Activated T-cell treated with anti-CD3 and anti-CD28 coated beads, Interleukin-2, amount 50 U/mL, for 4 hours (primary cell): ENCODE measurements around the gene CAPN8. TPM values are rescaled to one million over a fixed set of nuclear protein-coding genes. Genes with fewer than 3 reads are reported as not detected.
A peak's percentile ranks its signal among the peaks of the same experiment; 100 is the strongest.
"Not testable (repeated sequence)": the region's sequence is repeated elsewhere in the genome, so short reads cannot be mapped to it uniquely, and the experiment has no call there.

Source experiments
- ATAC-seq, 2 donors: fragments of 200-7000 bp; cut with Tn5 transposase; one replicate each; pipeline ENCODE4 v1.10.0; 2021
- DNase-seq: peaks from one replicate; pipeline ENCODE4 v3.0.0-alpha.2; 2020
- H3K27me3 Mint-ChIP-seq: one replicate; pipeline ENCODE4 v1.8.0; 2021; ENCODE audit warnings: low read depth, mixed read lengths
- H3K36me3 Mint-ChIP-seq: one replicate; pipeline ENCODE4 v1.8.0; 2022; ENCODE audit warnings: mixed read lengths; ENCODE audit not compliant: insufficient read depth
- H3K4me1 Mint-ChIP-seq: one replicate; pipeline ENCODE4 v1.8.0; 2021; ENCODE audit warnings: low read depth, mixed read lengths
- H3K4me3 Mint-ChIP-seq: one replicate; pipeline ENCODE4 v1.8.0; 2021; ENCODE audit warnings: mild to moderate bottlenecking, moderate library complexity, mixed read lengths
- H3K9me3 Mint-ChIP-seq: one replicate; pipeline ENCODE4 v1.8.0; 2021; ENCODE audit warnings: mixed read lengths
- total RNA-seq, 3 donors: library from RNA; stranded (reverse); gene quantifications; one replicate each; pipeline ENCODE4 v1.2.1, GENCODE V29; 2021

Gene CAPN8
- total RNA-seq, 3 donors from 2014 or later, result not detected

- Mint-ChIP-seq H3K4me1 (peaks cover 14% of the 10 kb centered on the region), H3K27me3 (peaks cover 2% of the 10 kb centered on the region), H3K4me3 (no peak overlapping the region), H3K36me3 (no peaks in the 10 kb centered on the region), H3K9me3 (peaks cover 8% of the 10 kb centered on the region)
- ATAC-seq (no peak), DNase-seq (no peak)
Observed at GRCh38 chr1:223524930-223525451, 140.5 kb downstream of the CAPN8 start.

GRCh38 chr1:223521150-223521549 is 144.4 kb downstream of the CAPN8 start:
- Mint-ChIP-seq H3K36me3 (no peaks in the 10 kb centered on the region), H3K4me1 (peaks cover 21% of the 10 kb centered on the region), H3K9me3 (no peaks in the 10 kb centered on the region), H3K27me3 (no peaks in the 10 kb centered on the region), H3K4me3 (no peak overlapping the region)
- ATAC-seq (no peak), DNase-seq (no peak)

- no peaks in the 10 kb centered on the region for H3K9me3 Mint-ChIP-seq
- H3K4me3 Mint-ChIP-seq, result no peak overlapping the region
- H3K36me3 Mint-ChIP-seq, result no peaks in the 10 kb centered on the region
- no peaks in the 10 kb centered on the region for H3K27me3 Mint-ChIP-seq
- DNase-seq (no peak), ATAC-seq (no peak)
- peaks cover 26% of the 10 kb centered on the region for H3K4me1 Mint-ChIP-seq
Observed at GRCh38 chr1:223520200-223520599, 145.3 kb downstream of the CAPN8 start.

GRCh38 chr1:223519116-223519515 is 146.4 kb downstream of the CAPN8 start:
- Mint-ChIP-seq H3K36me3 (no peaks in the 10 kb centered on the region), H3K4me1 (peaks cover 37% of the 10 kb centered on the region), H3K4me3 (no peak overlapping the region), H3K9me3 (no peaks in the 10 kb centered on the region), H3K27me3 (no peaks in the 10 kb centered on the region)
- DNase-seq (no peak), ATAC-seq (no peak)

GRCh38 chr1:223518553-223518952 is 146.9 kb downstream of the CAPN8 start:
- peaks cover 42% of the 10 kb centered on the region for H3K4me1 Mint-ChIP-seq
- H3K4me3 Mint-ChIP-seq, H3K9me3 Mint-ChIP-seq, ATAC-seq, H3K27me3 Mint-ChIP-seq, DNase-seq, H3K36me3 Mint-ChIP-seq: not testable (repeated sequence)

- peak; percentile 25 to 39 for ATAC-seq
- no peak for DNase-seq
- peak overlapping the region; percentile 36 for H3K4me3 Mint-ChIP-seq
- H3K9me3 Mint-ChIP-seq, result no peaks in the 10 kb centered on the region
- no peaks in the 10 kb centered on the region for H3K27me3 Mint-ChIP-seq
- peaks cover 45% of the 10 kb centered on the region for H3K4me1 Mint-ChIP-seq
- H3K36me3 Mint-ChIP-seq, result no peaks in the 10 kb centered on the region
Observed at GRCh38 chr1:223515926-223516325, 149.6 kb downstream of the CAPN8 start.

- Mint-ChIP-seq H3K4me3 (peak overlapping the region; percentile 36), H3K27me3 (no peaks in the 10 kb centered on the region), H3K36me3 (no peaks in the 10 kb centered on the region), H3K9me3 (peaks cover 3% of the 10 kb centered on the region), H3K4me1 (peaks cover 45% of the 10 kb centered on the region)
- ATAC-seq, result peak in 1 of 2 donors; percentile 59
- DNase-seq, result no peak
Observed at GRCh38 chr1:223515421-223515820, 150.1 kb downstream of the CAPN8 start.

GRCh38 chr1:223514644-223515043 is 150.9 kb downstream of the CAPN8 start:
- peaks cover 7% of the 10 kb centered on the region for H3K9me3 Mint-ChIP-seq
- ATAC-seq (no peak), DNase-seq (no peak)
- no peaks in the 10 kb centered on the region for H3K36me3 Mint-ChIP-seq
- no peaks in the 10 kb centered on the region for H3K27me3 Mint-ChIP-seq
- H3K4me1 Mint-ChIP-seq, result peaks cover 47% of the 10 kb centered on the region
- no peak overlapping the region for H3K4me3 Mint-ChIP-seq

- Mint-ChIP-seq H3K4me3 (no peak overlapping the region), H3K4me1 (peaks cover 47% of the 10 kb centered on the region), H3K36me3 (no peaks in the 10 kb centered on the region), H3K9me3 (peaks cover 7% of the 10 kb centered on the region), H3K27me3 (no peaks in the 10 kb centered on the region)
- ATAC-seq, result no peak
- DNase-seq, result no peak
Observed at GRCh38 chr1:223513309-223513708, 152.2 kb downstream of the CAPN8 start.

GRCh38 chr1:223512057-223512456 is 153.4 kb downstream of the CAPN8 start:
- ATAC-seq (no peak), DNase-seq (no peak)
- H3K9me3 Mint-ChIP-seq, result peaks cover 7% of the 10 kb centered on the region
- H3K27me3 Mint-ChIP-seq, result no peaks in the 10 kb centered on the region
- H3K36me3 Mint-ChIP-seq, result no peaks in the 10 kb centered on the region
- peaks cover 39% of the 10 kb centered on the region for H3K4me1 Mint-ChIP-seq
- no peak overlapping the region for H3K4me3 Mint-ChIP-seq

GRCh38 chr1:223508796-223509195 is 156.7 kb downstream of the CAPN8 start:
- ATAC-seq (no peak), DNase-seq (no peak)
- H3K4me1 Mint-ChIP-seq, result peaks cover 8% of the 10 kb centered on the region
- no peaks in the 10 kb centered on the region for H3K36me3 Mint-ChIP-seq
- no peaks in the 10 kb centered on the region for H3K27me3 Mint-ChIP-seq
- H3K9me3 Mint-ChIP-seq, result peaks cover 7% of the 10 kb centered on the region
- no peak overlapping the region for H3K4me3 Mint-ChIP-seq

GRCh38 chr1:223504741-223505140 is 160.8 kb downstream of the CAPN8 start:
- ATAC-seq (no peak), DNase-seq (no peak)
- H3K4me3 Mint-ChIP-seq, result no peak overlapping the region
- no peaks in the 10 kb centered on the region for H3K9me3 Mint-ChIP-seq
- H3K36me3 Mint-ChIP-seq, result no peaks in the 10 kb centered on the region
- no peaks in the 10 kb centered on the region for H3K27me3 Mint-ChIP-seq
- H3K4me1 Mint-ChIP-seq, result peaks cover 1% of the 10 kb centered on the region

- H3K9me3 Mint-ChIP-seq, result no peaks in the 10 kb centered on the region
- H3K4me1 Mint-ChIP-seq, result peaks cover 4% of the 10 kb centered on the region
- ATAC-seq (no peak), DNase-seq (no peak)
- no peaks in the 10 kb centered on the region for H3K27me3 Mint-ChIP-seq
- no peak overlapping the region for H3K4me3 Mint-ChIP-seq
- no peaks in the 10 kb centered on the region for H3K36me3 Mint-ChIP-seq
Observed at GRCh38 chr1:223503348-223503747, 162.2 kb downstream of the CAPN8 start.

- H3K4me1 Mint-ChIP-seq, result peaks cover 4% of the 10 kb centered on the region
- ATAC-seq (peak; percentile 54 to 65), DNase-seq (no peak)
- no peaks in the 10 kb centered on the region for H3K36me3 Mint-ChIP-seq
- no peaks in the 10 kb centered on the region for H3K9me3 Mint-ChIP-seq
- H3K4me3 Mint-ChIP-seq, result no peak overlapping the region
- H3K27me3 Mint-ChIP-seq, result no peaks in the 10 kb centered on the region
Observed at GRCh38 chr1:223500560-223501425, 164.7 kb downstream of the CAPN8 start.

GRCh38 chr1:223496883-223497282 is 168.6 kb downstream of the CAPN8 start:
- no peak for ATAC-seq
- Mint-ChIP-seq H3K9me3 (no peaks in the 10 kb centered on the region), H3K4me1 (peaks cover 4% of the 10 kb centered on the region), H3K27me3 (no peaks in the 10 kb centered on the region), H3K4me3 (no peak overlapping the region), H3K36me3 (no peaks in the 10 kb centered on the region)
- no peak for DNase-seq
